MM.1S (cell line): ENCODE results near the gene CCDC40.

Experiments
- DNase-seq: peaks from one replicate; pipeline ENCODE4 v3.0.0-alpha.2; 2015
- H2AFZ ChIP-seq: fragments of 300-600 bp; sonication (generic); 2 replicates; pipeline ENCODE4 v1.6.0; 2016; ENCODE audit warnings: antibody characterized with exemption, low read length
- H3F3A ChIP-seq: fragments of 300-600 bp; sonication (generic); 2 replicates; pipeline ENCODE4 v1.6.1; 2016; ENCODE audit warnings: mild to moderate bottlenecking, antibody characterized with exemption, low read length, moderate library complexity, mixed read lengths; ENCODE audit not compliant: insufficient read depth
- H3K27ac ChIP-seq: fragments of 300-600 bp; sonication (generic); 2 replicates; pipeline ENCODE4 v1.5.1; 2016; ENCODE audit warnings: mild to moderate bottlenecking, low read length
- H3K27me3 ChIP-seq: fragments of 300-600 bp; sonication (generic); replicated peaks from 2 replicates; pipeline ENCODE4 v1.6.0; 2016; ENCODE audit warnings: low read length; ENCODE audit not compliant: insufficient read depth
- H3K36me3 ChIP-seq: fragments of 300-600 bp; sonication (generic); replicated peaks from 2 replicates; pipeline ENCODE4 v1.6.1; 2016; ENCODE audit warnings: mild to moderate bottlenecking, low read length, mixed read lengths; ENCODE audit not compliant: insufficient read depth
- H3K4me1 ChIP-seq: fragments of 300-600 bp; sonication (generic); 2 replicates; pipeline ENCODE4 v1.6.1; 2016; ENCODE audit warnings: low read length, mixed read lengths
- H3K4me2 ChIP-seq: fragments of 300-600 bp; sonication (generic); 2 replicates; pipeline ENCODE4 v1.6.0; 2016; ENCODE audit warnings: low read depth, low read length
- H3K4me3 ChIP-seq: fragments of 300-600 bp; sonication (generic); 2 replicates; pipeline ENCODE4 v1.5.1; 2016; ENCODE audit warnings: low read length, mixed read lengths
- H3K79me2 ChIP-seq: fragments of 300-600 bp; sonication (generic); 2 replicates; pipeline ENCODE4 v1.6.1; 2016; ENCODE audit warnings: mixed run types, low read length, mixed read lengths
- H3K9ac ChIP-seq: fragments of 300-600 bp; sonication (generic); 2 replicates; pipeline ENCODE4 v1.6.1; 2016; ENCODE audit warnings: low read length, mixed read lengths
- H3K9me2 ChIP-seq: fragments of 300-600 bp; sonication (generic); replicated peaks from 2 replicates; pipeline ENCODE4 v1.6.1; 2016; ENCODE audit warnings: mild to moderate bottlenecking, low read length, mixed read lengths; ENCODE audit not compliant: insufficient read depth
- H3K9me3 ChIP-seq: fragments of 300-600 bp; sonication (generic); replicated peaks from 2 replicates; pipeline ENCODE4 v1.6.1; 2016; ENCODE audit warnings: mild to moderate bottlenecking, low read length, mixed read lengths; ENCODE audit not compliant: insufficient read depth
- H4K20me1 ChIP-seq: fragments of 300-600 bp; sonication (generic); 2 replicates; pipeline ENCODE4 v1.6.1; 2016; ENCODE audit warnings: mild to moderate bottlenecking, low read length, moderate library complexity, mixed read lengths; ENCODE audit not compliant: insufficient read depth
- EZH2 ChIP-seq: fragments of 300-600 bp; sonication (generic); optimal IDR thresholded peaks from 2 replicates; pipeline ENCODE3; 2017; ENCODE audit warnings: low read depth, mild to moderate bottlenecking, antibody characterized with exemption, low read length, mixed read lengths
- EZH2phosphoT487 ChIP-seq: fragments of 300-600 bp; sonication (generic); IDR thresholded peaks from 2 replicates; pipeline ENCODE4 v1.6.1; 2018; ENCODE audit warnings: antibody characterized with exemption, low read length
- TF ChIP-seq, protein P1 (sequence below): fragments of 300-600 bp; sonication (generic); IDR thresholded peaks from 2 replicates; pipeline ENCODE4 v1.5.1; 2016; ENCODE audit warnings: antibody characterized with exemption, low read length, mixed read lengths

CCDC40 gene

DNA sequence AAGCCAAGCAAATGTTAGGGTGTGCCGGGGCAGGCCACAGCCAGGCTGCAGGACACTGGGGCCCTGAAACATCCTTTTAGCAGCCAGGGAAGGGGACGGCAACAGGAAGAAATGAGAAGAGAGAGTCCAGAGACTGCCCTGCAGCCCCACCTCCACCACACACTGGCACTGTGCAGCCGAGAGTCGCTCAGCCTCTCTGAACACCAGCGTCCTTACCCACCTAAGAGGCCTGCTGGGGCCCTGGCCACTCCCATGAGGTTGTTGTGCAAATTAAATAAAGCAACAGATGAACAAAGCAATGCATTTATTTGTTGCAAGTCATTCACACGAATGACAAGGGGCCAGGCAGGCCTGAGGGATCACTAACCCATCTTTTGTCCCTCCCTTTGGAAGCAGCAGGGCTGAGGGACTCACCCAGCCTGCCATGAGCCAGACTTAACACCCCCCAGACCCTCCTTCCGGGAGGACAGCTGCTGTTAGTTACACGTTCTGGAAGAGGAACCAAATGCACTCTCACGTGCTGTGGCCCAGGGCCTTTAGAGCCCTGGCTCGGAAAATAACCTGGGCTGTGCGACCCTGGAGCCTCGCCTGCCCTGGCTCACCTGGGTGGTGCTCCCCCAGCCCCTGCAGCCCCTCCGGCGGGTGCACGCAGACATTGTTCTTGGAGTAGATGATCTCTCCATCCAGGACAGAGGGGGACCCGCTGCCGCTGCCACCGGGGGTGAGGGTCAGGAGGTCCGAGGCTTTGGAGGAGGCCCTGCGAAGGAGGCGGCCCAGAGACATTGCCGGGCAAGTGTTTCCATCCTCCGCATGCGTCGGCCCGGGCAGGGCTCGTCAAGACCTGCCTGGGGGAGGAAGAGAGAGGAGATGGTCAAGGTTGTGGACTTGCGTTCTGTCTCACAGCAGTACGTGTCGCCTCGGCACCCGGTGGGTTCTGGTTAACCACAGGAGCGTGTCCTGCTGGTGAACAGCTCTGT, 23.4 kb upstream of the CCDC40 start:
- Histone ChIP-seq H3K79me2 (no peaks in the 10 kb centered on the region), H3K4me3 (no peak overlapping the region), H3K9ac (no peak overlapping the region), H2AFZ (no peak overlapping the region), H3K27me3 (peaks cover 93% of the 10 kb centered on the region), H3F3A (no peaks in the 10 kb centered on the region), H3K9me3 (no peaks in the 10 kb centered on the region), H3K27ac (no peak overlapping the region), H3K4me1 (no peaks in the 10 kb centered on the region), H3K4me2 (no peak overlapping the region), H3K36me3 (no peaks in the 10 kb centered on the region), H3K9me2 (no peaks in the 10 kb centered on the region), H4K20me1 (no peaks in the 10 kb centered on the region)
- peak; percentile 37 for TF ChIP-seq EZH2
- no peak for TF ChIP-seq EZH2phosphoT487
- DNase-seq: no peak

DNA sequence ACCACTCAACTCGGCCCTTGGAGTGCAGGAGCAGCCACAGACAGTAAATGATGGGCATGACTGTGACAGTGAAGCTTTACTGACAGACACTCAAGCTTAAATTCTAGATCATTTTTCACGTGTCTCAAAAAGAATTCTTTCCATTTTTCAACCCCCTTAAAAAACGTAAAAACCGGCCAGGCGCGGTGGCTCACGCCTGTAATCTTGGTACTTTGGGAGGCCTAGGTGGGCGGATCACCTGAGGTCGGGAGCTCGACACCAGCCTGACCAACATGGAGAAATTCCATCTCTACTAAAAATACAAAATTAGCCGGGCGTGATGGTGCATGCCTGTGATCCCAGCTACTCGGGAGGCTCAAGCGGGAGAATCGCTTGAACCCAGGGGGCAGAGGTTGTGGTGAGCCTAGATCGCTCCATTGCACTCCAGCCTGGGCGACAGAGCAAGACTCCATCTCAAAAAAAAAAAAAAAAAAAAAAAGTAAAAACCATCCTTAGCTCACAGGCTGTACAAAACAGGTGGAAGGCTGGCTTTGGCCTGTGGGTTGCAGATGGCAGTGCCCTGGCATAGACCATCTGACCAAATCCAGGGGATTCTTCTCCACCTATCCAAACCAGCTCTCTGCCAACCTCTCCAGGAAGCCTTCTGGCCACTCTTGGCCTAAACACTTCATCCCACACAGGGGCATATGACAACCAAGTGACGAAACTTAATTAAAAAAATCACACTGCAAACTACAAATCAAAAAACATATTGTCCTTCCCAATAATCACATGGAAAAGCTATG, 19.0 kb upstream of the CCDC40 start:
- no peak overlapping the region for H3K9ac ChIP-seq
- no peaks in the 10 kb centered on the region for H3K9me2 ChIP-seq
- H4K20me1 ChIP-seq: no peaks in the 10 kb centered on the region
- H3K4me1 ChIP-seq: no peaks in the 10 kb centered on the region
- H3K79me2 ChIP-seq: no peaks in the 10 kb centered on the region
- no peaks in the 10 kb centered on the region for H3K36me3 ChIP-seq
- DNase-seq: no peak
- H3F3A ChIP-seq: peaks cover 3% of the 10 kb centered on the region; the same call in 1 of the 2 replicates
- TF ChIP-seq EZH2 (no peak), EZH2phosphoT487 (no peak)
- TF ChIP-seq, protein P1, sequence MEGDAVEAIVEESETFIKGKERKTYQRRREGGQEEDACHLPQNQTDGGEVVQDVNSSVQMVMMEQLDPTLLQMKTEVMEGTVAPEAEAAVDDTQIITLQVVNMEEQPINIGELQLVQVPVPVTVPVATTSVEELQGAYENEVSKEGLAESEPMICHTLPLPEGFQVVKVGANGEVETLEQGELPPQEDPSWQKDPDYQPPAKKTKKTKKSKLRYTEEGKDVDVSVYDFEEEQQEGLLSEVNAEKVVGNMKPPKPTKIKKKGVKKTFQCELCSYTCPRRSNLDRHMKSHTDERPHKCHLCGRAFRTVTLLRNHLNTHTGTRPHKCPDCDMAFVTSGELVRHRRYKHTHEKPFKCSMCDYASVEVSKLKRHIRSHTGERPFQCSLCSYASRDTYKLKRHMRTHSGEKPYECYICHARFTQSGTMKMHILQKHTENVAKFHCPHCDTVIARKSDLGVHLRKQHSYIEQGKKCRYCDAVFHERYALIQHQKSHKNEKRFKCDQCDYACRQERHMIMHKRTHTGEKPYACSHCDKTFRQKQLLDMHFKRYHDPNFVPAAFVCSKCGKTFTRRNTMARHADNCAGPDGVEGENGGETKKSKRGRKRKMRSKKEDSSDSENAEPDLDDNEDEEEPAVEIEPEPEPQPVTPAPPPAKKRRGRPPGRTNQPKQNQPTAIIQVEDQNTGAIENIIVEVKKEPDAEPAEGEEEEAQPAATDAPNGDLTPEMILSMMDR: no peak
- H3K9me3 ChIP-seq: no peaks in the 10 kb centered on the region
- no peak overlapping the region for H3K27ac ChIP-seq
- H3K27me3 ChIP-seq: peaks cover 91% of the 10 kb centered on the region
- H2AFZ ChIP-seq: no peak overlapping the region
- no peak overlapping the region for H3K4me2 ChIP-seq
- H3K4me3 ChIP-seq: no peak overlapping the region

DNA sequence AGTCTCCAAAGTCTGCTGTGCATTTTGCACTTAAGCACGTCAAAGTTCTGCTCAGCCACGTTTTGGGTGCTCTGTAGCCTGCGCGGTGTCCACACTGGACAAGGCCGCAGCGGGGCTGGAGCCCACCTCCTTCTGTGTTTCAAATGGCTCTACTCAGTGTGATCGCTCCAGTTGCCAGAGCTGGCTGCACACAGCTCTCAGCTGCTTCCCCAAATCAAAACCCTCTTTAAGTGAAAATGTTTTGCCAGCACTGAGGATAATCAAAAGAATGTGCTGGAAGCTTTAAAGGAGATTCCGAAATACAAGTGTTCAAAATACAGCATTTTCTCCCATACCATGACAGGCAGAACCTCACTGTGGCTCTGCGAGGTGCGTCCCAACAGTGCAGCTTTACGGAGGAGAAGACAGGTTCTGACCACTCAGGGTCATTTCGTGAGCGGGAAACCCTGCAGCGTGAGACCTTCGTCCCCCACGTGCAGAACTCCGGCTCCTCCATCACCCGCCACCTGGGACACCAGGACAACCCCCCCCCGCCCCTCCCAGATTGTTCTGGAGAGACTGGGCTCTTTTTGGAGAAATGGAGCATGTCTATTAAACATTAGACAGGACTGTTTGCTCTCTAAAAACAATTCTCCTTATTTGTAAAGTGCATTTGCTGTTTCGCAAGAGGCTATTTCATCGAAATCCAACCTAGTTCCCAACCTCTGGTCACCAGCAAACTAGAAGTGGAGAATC, 17.4 kb upstream of the CCDC40 start:
- TF ChIP-seq, protein P1: no peak
- TF ChIP-seq EZH2 (no peak), EZH2phosphoT487 (no peak)
- Histone ChIP-seq H3K9me3 (no peaks in the 10 kb centered on the region), H3K4me1 (no peaks in the 10 kb centered on the region), H2AFZ (no peak overlapping the region), H3F3A (peaks cover 3% of the 10 kb centered on the region; the same call in 1 of the 2 replicates), H4K20me1 (no peaks in the 10 kb centered on the region), H3K4me2 (no peak overlapping the region), H3K36me3 (no peaks in the 10 kb centered on the region), H3K27ac (no peak overlapping the region), H3K9me2 (no peaks in the 10 kb centered on the region), H3K79me2 (no peaks in the 10 kb centered on the region), H3K4me3 (no peak overlapping the region), H3K9ac (no peak overlapping the region), H3K27me3 (peaks cover 74% of the 10 kb centered on the region)
- DNase-seq: no peak
